ENCODE measurements around the gene ZEB1.
"Not testable (repeated sequence)": the region's sequence is repeated elsewhere in the genome, so short reads cannot be mapped to it uniquely, and the experiment has no call there.

Gene ZEB1

DNA sequence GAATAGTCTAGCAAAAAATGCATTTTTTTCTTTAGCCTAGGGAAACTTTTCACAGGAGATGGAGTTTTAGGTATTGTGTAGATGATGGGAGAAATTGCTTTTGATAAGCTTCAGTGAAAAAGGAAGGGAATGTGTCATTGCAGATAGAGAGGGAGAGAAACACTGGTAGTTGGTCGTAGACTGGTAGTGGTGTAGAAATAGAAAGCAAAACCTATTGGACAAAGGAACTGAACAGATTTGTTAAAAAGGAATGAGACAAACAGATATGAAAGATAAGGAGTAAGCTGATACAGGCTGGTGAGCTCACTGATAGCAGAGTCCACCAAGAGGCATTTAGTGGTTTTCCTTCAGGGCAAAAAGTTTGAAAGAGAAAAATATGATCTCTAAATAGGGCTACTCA lies 94.3 kb downstream of the ZEB1 start:
- no peak for FAIRE-seq
- DNase-seq (ENCODE audit: insufficient read length, low spot score), result no peak

DNA sequence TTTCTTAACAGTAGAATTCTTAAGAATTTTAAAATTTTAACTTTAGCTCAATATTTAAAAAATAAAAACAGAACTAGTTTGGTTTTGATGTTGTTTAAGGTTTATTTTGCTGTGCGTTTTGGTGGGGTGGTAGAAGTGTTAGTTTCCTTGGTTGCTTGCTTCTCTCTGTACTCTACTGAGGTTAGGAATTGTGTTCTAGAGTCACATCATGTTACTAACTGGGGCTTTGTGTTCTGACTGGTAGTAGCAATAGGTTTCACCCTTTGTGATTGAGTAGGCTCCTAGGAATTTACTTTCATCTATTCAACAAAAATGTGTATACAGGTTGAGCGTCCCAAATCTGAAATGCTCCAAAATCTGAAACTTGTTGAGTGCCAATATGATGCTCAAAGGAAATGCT lies 99.5 kb downstream of the ZEB1 start:
- FAIRE-seq (no peak), DNase-seq (ENCODE audit: insufficient read length, low spot score) (no peak)

DNA sequence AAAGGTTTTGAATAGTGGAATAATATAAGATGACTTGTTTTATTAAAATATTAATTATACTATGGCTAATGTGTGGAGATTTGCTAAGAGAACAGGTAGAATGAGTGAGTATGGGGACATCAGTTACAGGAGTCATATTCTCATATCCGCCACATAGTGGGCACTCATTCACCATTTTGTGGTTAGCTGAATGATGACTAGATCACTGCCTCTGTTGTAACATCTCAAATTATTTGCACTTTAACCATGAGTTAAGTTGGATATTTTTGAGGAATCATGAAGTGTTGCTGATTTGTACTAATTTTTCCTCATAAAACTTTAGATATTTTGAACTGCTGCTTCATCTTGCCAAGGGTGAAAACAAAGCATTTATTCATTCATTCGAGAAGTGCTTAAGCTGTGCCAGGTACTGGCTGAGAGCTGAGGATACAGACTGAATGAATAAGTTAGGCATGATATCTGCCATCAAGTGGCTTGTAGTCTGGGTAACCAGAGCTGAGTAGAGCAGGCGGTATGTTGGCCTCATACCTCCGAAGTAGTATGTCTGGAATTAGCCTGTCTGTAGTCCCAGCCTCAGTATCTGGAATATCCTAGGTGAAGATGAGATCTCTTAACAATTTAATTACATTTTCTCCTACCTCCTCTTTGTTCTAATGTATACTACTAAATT lies 100.5 kb downstream of the ZEB1 start:
- DNase-seq (ENCODE audit: insufficient read length, low spot score) (no peak), FAIRE-seq (no peak)

DNA sequence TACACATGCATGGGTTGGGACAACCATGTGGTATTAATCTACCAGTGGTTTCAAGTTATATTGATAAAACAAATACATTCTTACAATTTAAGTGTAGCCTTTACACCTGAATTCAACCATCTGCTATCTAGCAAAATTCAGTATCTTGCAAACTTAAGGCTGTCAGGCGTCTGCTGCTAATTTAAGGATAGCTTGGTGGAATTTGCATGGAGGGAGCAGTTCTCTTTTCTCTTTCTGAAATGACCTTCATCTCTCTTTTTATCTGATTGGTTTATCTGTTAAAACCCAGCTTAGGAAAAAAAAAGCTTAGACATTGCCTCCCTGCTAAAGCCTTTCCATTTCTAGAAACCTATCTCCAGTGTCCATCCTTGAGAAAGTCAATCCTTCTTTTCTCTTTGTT lies 102.3 kb downstream of the ZEB1 start:
- FAIRE-seq (no peak), DNase-seq (ENCODE audit: insufficient read length, low spot score) (no peak)

DNA sequence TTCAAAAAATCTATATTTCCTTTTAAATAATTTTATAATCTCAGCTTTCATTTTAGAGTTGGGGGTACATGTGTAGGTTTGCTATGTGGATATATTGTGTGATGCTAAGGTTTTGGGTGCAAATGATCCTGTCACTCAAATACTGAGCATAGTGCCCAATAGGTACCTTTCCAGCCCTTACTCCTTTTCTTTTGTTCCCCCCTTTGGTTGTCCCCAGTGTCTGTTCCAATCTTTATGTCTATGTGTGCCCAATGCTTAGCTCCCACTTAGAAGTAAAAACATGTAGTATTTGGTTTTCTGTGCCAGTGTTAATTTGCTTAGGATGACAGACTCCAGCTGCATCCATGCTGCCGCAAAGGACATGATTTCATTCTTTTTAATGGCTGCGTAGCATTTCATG lies 103.6 kb downstream of the ZEB1 start:
- no peak for FAIRE-seq

DNA sequence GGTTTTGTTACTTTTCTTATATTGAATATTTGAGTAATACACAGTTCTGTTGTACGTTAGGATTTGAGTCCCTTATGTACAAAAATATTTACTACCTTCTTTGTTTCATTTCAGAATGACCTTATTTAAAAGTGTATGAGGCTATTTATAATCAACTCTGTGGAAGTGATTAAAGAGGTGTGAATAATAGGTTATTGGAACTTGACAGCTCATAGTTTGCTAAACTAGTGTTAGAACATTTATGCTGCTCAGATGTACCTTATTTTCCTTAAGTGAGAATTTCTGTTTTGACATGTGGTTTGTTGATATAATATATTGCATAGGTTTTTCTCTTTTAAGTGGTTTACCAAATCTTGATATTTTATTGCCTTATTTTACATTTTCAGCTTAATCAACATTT lies 105.5 kb downstream of the ZEB1 start:
- FAIRE-seq (no peak), DNase-seq (ENCODE audit: insufficient read length, low spot score) (no peak)

More for the DNA sequence above, 103.6 kb downstream of the ZEB1 start:
- no peak for DNase-seq (ENCODE audit: insufficient read length, low spot score)

DNA sequence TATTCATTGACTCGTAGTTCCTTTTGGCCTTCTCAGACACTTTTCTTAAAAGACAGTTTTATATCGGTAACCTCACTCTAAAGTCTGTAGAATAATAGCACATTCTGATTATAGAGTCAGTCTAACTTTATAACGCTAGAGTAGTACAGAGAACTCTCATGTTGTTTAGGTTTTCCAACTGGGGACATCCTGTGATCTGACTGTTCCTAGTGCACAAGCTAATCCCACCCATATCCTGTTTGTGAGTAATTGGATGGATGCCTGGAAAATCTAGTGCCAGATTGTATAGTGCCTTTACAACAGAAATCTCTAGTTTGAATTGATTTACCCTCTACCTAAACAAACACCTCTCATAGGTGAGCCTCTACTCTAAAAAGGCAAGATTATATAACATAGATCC lies 107.4 kb downstream of the ZEB1 start:
- peak; percentile 44 for FAIRE-seq
- DNase-seq (ENCODE audit: insufficient read length, low spot score), result no peak

DNA sequence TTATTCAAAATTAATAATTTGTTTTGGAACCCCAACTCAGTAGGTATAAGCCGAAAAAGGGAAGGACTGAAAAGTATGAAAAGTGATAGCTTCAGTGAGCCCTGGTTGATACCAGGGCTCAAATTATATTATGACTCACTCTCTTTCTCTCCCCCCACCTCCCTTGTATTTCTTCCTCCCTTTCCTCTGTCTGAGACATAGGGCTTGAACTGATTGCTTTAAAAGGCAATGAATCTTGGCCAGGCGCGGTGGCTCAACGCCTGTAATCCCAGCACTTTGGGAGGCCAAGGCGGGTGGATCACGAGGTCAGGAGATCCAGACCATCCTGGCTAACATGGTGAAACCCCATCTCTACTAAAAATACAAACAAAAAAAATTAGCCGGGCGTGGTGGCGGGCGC lies 108.3 kb downstream of the ZEB1 start:
- not testable (repeated sequence) for FAIRE-seq; DNase-seq (ENCODE audit: insufficient read length, low spot score)

DNA sequence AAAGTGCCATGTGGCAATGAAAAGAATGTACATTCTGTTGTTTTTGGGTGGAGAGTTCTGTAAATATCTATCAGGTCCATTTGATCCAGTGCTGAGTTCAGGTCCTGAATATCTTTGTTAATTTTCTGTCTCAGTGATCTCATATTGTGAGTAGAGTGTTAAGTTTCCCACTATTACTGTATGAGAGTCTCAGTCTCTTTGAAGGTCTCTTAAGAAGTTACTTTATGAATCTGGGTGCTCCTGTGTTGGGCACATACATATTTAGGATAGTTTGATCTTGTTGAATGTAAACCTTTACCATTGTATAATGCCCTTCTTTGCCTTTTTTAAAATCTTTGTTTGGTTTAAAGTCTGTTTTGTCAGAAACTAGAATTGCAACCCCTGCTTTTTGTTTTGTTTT lies 109.5 kb downstream of the ZEB1 start:
- DNase-seq (ENCODE audit: insufficient read length, low spot score); FAIRE-seq: not testable (repeated sequence)

DNA sequence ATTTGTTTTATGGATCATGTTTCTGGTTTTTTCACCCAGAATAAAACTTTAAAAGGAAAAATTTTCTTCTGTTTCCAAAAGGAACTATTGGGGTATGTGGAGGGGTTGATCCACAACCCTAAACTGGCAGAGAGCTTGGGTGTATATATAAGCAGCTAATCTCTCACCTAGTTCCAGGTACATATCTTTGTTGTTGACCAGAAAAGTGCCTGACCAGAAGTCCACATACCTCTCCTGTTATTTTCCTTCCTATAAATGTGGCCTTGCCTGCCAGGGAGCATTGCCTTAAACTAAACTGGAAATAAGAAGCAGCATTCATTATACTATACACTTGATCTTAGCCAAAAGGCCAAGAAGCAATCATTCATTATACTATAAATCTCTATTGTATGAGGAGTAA lies 112.0 kb downstream of the ZEB1 start:
- FAIRE-seq (peak; percentile 37), DNase-seq (ENCODE audit: insufficient read length, low spot score) (no peak)

DNA sequence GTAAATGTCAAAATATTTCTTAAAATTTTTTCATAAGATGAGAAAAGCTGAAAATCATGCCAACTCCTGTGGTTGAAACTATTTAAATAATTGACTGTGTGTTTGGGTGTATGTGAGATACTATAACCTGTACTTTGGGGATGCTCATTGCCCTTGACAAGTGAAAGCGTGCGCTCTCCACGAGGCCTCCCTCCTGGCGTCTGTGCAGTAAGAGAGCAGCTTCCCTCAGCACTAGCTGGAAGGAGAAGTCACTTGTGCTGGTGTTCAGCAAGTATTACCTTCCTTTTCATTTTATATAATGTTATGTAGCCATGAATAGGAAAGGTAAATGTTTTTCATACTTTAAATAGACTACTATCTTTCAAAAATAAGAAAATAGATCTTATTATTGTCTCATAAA lies 118.9 kb downstream of the ZEB1 start:
- DNase-seq (ENCODE audit: insufficient read length, low spot score) (no peak), FAIRE-seq (no peak)

DNA sequence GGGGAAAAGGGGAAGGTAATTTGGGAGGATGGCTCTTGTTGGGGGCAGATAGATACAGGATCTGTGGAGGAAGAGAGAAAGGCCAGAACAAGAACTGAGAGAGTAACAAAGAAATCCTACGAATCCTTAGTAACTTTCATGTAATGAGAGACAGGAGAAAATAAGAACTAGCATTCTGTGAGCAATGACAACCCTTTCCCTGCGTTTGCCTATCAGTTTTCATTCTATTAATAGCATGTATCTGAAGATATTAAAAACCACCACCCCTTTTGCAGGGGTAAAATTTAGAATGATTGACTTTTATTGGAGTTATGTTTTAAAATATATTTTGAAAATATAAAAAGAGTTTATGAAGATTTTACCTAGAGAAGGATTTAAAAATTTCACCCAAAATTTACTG lies 132.8 kb downstream of the ZEB1 start:
- FAIRE-seq (no peak), DNase-seq (ENCODE audit: insufficient read length, low spot score) (no peak)

DNA sequence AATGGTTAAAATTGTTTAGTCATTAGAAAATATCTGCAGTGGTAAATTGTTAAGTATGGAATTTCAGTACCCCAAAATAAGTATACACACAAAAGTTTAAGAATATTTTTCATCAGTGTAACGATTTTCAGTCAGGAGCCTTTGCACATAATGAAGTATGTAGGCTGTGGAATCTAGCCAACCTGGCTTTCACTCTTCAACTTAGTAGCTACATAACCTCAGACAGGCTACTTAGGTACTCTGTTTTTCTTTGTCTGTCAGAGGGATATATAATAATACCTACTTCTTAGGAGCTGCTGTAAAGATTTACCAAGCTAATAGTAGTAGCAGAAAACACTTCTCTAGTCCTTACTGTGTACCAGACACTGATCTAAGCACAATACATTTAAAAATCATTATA lies 137.5 kb downstream of the ZEB1 start:
- DNase-seq (ENCODE audit: insufficient read length, low spot score) (no peak), FAIRE-seq (no peak)

DNA sequence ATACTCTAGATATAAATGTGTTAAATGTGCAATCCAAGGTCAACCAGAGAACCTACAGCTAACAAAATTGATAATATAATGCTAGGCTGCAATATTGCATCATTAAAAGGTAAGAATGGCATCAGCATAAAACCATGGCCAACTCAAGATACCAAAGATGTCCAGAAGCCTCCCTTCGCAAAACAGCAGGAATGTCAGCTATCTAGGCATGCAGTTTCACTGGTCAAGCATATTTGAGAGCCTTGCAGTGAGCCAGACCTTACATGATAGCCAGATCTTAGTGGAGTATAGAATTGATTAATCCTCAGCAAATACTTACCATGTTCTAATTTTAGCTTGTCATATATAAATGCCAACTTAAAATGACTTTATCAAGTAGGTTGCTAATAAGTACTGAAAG lies 138.8 kb downstream of the ZEB1 start:
- FAIRE-seq (no peak), DNase-seq (ENCODE audit: insufficient read length, low spot score) (no peak)

DNA sequence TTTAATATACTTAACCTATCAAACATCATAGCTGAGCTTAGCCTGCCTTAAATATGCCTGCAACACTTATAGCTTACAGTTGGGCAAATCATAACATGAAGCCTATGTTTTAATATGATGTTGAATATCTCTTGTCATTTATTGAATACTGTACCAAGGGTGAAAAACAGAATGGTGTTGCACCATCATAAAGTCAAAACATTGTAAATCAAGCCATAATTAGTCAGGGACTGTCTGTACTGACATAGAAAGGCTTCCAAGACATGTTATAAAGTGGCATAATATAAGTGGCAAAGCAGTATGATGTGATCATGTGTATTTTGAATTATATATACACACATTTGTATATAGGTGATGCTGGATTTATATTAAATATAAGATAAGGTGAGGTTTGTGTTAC lies 140.0 kb downstream of the ZEB1 start:
- DNase-seq (ENCODE audit: insufficient read length, low spot score) (no peak), FAIRE-seq (no peak)

DNA sequence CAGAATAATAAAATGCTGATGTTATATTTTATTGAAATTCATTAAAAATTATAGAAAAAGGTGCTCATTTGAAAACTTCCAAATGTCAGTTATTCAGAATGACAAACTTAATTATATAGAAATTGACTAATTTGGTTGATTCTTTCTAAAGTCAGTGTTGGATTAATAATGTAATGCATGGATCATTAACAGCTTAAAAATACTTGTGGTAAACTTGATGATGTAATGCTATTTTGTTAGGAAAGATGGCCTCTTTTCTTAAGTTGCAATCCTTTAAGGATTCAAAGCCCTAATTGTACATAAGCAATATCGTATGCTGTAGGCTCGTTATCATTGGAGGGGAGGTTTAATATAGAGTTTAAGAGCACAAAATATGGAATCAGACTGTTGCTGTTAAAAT lies 141.2 kb downstream of the ZEB1 start:
- DNase-seq (ENCODE audit: insufficient read length, low spot score) (no peak), FAIRE-seq (no peak)

DNA sequence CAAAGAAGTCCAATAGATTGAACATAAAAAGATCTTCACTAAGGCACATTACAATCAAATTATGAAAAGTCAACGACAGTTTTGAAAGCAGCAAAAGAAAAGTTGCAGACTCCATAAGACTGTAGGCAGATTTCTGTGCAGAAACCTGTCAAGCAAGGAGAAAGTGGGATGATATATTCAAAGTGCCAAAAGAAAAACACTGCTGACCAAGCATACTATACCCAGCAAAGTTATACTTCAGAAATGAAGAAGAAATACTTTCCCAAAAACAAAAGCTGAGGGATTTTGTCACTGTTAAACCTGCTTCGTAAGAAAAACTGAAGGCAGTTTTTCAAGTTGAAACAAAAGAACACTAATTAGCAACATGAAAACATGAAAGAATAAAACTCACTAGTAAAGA lies 145.5 kb downstream of the ZEB1 start:
- no peak for DNase-seq (ENCODE audit: insufficient read length, low spot score)
- FAIRE-seq, result no peak

DNA sequence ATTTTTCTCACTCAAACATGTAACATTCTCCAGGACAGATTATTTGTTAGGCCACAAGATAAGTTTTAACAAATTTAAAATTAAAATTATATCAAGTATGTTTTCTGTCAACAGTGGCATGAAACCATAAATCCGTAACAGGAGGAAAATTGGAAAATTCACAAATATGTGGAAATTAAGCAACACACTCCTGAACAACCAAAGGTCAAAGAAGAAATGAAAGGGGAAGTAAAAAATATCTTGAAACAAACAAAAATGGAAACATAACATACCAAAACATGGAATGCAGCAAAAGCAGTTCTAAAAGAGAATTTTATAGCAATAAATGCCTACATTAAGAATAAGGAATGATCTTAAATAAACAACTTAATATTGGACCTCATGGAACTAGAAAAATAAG lies 147.3 kb downstream of the ZEB1 start:
- FAIRE-seq, result no peak
- no peak for DNase-seq (ENCODE audit: insufficient read length, low spot score)

DNA sequence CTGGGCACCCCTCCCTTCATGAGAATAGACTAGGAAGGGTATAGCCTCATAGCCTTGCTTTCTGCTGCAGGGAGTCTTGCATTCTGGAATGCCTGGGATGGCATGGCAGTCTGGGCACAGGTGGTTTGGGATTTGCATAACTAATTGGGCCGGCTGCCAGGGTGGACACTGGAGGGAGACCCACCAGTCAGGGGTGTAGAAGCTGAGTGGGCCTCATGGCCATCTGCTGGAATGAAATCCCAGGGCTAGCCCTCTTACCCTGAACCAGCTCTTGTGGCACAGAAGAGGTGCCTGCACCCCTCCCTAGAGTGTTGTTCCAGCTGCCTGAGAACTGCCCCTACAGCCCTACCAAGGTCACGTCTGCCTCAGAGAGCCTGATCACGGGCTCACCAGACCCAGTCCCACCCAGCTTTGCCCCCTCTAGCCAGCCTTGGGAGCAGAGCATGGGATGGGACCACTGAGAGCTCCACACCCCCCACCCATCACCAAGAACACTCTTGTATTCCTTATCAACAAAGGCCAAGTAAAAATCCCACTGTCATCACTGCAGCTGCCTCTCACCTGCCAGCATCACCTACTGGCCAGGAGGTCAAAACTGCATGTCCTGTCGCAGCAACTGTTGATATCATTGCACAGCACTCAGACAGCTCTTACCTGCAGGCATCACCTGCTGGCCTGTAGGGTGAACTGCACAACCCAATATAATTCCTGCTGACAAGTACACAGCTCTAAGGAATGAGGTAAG lies 148.9 kb downstream of the ZEB1 start:
- DNase-seq (ENCODE audit: insufficient read length, low spot score) (no peak), FAIRE-seq (no peak)

DNA sequence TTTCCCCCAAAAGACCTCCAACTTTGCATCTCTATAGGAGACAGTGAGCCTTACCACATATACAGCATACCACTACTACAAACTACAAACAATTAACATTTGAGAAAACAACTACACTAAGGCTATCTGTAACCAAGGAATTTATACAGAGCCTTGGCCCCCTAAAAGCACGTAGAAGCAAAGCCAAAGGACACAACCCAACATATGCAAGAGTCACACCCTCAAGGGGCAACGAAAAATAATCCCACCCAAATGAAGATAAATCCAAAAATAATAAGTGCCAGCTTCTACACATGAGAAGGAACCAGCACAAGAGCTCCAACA lies 149.5 kb downstream of the ZEB1 start:
- DNase-seq (ENCODE audit: insufficient read length, low spot score), result no peak
- no peak for FAIRE-seq

DNA sequence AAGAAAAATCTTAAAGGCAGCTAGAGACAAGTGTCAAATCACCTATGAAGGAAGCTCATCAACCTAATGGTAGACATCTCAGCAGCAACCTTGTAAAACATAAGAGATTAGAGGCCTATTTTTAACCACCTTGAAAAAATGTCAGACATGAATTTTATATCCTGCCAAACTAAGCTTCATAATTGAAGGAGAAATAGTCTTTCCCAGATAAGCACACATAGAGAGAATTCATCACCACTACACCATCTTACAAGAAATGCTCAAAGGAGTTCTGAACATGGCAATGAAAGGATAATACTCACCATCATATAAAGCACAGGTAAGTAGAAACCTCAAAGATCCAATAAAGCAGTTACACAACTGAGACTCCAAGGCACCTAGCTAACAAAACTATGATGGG lies 156.5 kb downstream of the ZEB1 start:
- FAIRE-seq, result no peak
- no peak for DNase-seq (ENCODE audit: insufficient read length, low spot score)

DNA sequence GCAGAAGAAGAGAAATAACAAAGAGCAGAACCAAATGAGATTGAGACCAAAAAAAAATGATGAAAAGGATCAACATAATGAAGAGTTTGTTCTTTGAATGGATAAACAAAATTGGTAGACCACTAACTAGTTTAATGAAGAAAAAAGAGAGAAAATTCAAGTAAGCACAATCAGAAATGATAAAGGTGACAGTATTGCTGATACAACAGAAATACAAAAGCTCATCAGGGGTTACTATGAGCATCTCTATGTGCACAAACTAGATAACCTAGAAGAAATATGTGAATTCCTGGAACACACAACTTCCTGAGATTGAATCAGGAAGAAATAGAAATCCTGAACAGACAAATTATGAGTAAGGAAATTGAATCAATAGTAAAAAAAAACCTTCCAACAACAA lies 157.1 kb downstream of the ZEB1 start:
- FAIRE-seq (no peak), DNase-seq (ENCODE audit: insufficient read length, low spot score) (no peak)

DNA sequence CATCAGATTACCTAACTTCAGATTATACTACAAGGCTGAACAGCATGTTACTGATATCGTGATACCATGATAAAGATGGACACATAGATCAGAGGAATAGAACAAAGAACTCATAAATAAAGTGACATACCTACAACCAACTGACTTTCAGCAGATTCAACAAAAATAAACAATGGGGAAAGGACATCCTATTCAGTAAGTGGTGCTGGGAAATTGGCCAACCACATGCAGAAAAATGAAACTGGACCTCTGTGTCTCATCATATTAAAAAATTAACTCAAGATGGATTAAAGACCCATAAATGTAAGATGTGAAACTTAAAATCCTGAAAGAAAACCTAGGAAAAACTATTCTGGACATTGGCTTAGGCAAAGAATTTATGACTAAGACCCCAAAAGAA lies 158.6 kb downstream of the ZEB1 start:
- FAIRE-seq (peak; percentile 18), DNase-seq (ENCODE audit: insufficient read length, low spot score) (no peak)

Data from GM19239 (cell line).